Measurements from ENCODE around the gene VSTM2B. TPM values are rescaled to one million over a fixed set of nuclear protein-coding genes. Genes with fewer than 3 reads are reported as not detected.

Gene VSTM2B
- total RNA-seq, 4 donors from 2014 or later: not detected

- H3K4me3 ChIP-seq: no peak overlapping the region
- no peaks in the 10 kb centered on the region for H3K36me3 ChIP-seq
- no peak overlapping the region for H3K27ac ChIP-seq
- no peaks in the 10 kb centered on the region for H3K4me1 ChIP-seq
- no peaks in the 10 kb centered on the region for H3K9me3 ChIP-seq
- intact Hi-C loops (cut with DNase I; ENCODE audit: low total_unique reads) (no loop called here), in situ Hi-C loops (cut with MboI; ENCODE audit: low pct_ligation_motif_present in 1 of 4, low pct_unique_long_range_greater_than_20kb in 1 of 4, low sequenced_read_pairs in 3 of 4) (no loop called here)
- no peaks in the 10 kb centered on the region for H3K27me3 ChIP-seq
- 77 to 97% methylated on average over 5 to 18 of the region's 18 CpGs for WGBS, 2 donors (ENCODE audit: low coverage in 1 of 2)
- DNase-seq: no peak
- TF ChIP-seq CTCF (IDR thresholded peaks at IDR 0.05) (no peak), POLR2A (IDR thresholded peaks at IDR 0.05) (no peak)
These were observed 25.7 kb upstream of the VSTM2B start for GRCh38 chr19:29499921-29500590.

GRCh38 chr19:29501816-29502580 lies 23.8 kb upstream of the VSTM2B start:
- no peak for DNase-seq
- H3K4me3 ChIP-seq: no peak overlapping the region
- H3K36me3 ChIP-seq: no peaks in the 10 kb centered on the region
- H3K27me3 ChIP-seq: no peaks in the 10 kb centered on the region
- intact Hi-C loops (cut with DNase I; ENCODE audit: low total_unique reads): no loop called here
- no peaks in the 10 kb centered on the region for H3K9me3 ChIP-seq
- H3K4me1 ChIP-seq: no peaks in the 10 kb centered on the region
- in situ Hi-C loops (cut with MboI; ENCODE audit: low pct_ligation_motif_present in 1 of 4, low pct_unique_long_range_greater_than_20kb in 1 of 4, low sequenced_read_pairs in 3 of 4): no loop called here
- H3K27ac ChIP-seq: no peak overlapping the region
- TF ChIP-seq CTCF (IDR thresholded peaks at IDR 0.05): no peak
- TF ChIP-seq POLR2AphosphoS5 (IDR thresholded peaks at IDR 0.05): no peak
- no peak for TF ChIP-seq POLR2A (IDR thresholded peaks at IDR 0.05)
- TF ChIP-seq EP300 (IDR thresholded peaks at IDR 0.05; ENCODE audit: low read depth): no peak
- WGBS, 2 donors (ENCODE audit: low coverage in 1 of 2): 80% methylated on average over 18 of the region's 18 CpGs; no CpG with 5 or more reads in 1 of the 2 donors

GRCh38 chr19:29502581-29502850 lies 23.3 kb upstream of the VSTM2B start:
- H3K9me3 ChIP-seq: no peaks in the 10 kb centered on the region
- in situ Hi-C loops (cut with MboI; ENCODE audit: low pct_ligation_motif_present in 1 of 4, low pct_unique_long_range_greater_than_20kb in 1 of 4, low sequenced_read_pairs in 3 of 4) (no loop called here), intact Hi-C loops (cut with DNase I; ENCODE audit: low total_unique reads) (no loop called here)
- no peaks in the 10 kb centered on the region for H3K36me3 ChIP-seq
- 93% methylated on average over 3 of the region's 3 CpGs; no CpG with 5 or more reads in 1 of the 2 donors for WGBS, 2 donors (ENCODE audit: low coverage in 1 of 2)
- no peaks in the 10 kb centered on the region for H3K27me3 ChIP-seq
- H3K27ac ChIP-seq: no peak overlapping the region
- TF ChIP-seq POLR2A (IDR thresholded peaks at IDR 0.05): no peak
- no peak for TF ChIP-seq EP300 (IDR thresholded peaks at IDR 0.05; ENCODE audit: low read depth)
- no peak for TF ChIP-seq POLR2AphosphoS5 (IDR thresholded peaks at IDR 0.05)
- no peak for TF ChIP-seq CTCF (IDR thresholded peaks at IDR 0.05)
- no peaks in the 10 kb centered on the region for H3K4me1 ChIP-seq
- no peak for DNase-seq
- no peak overlapping the region for H3K4me3 ChIP-seq

- Histone ChIP-seq H3K27me3 (no peaks in the 10 kb centered on the region), H3K9me3 (no peaks in the 10 kb centered on the region), H3K4me3 (no peak overlapping the region), H3K27ac (no peak overlapping the region), H3K4me1 (no peaks in the 10 kb centered on the region), H3K36me3 (no peaks in the 10 kb centered on the region)
- WGBS, 2 donors (ENCODE audit: low coverage in 1 of 2): 66% methylated on average over 12 of the region's 12 CpGs; no CpG with 5 or more reads in 1 of the 2 donors
- TF ChIP-seq EP300 (IDR thresholded peaks at IDR 0.05; ENCODE audit: low read depth): no peak
- TF ChIP-seq POLR2AphosphoS5 (IDR thresholded peaks at IDR 0.05): no peak
- TF ChIP-seq POLR2A (IDR thresholded peaks at IDR 0.05): no peak
- TF ChIP-seq CTCF (IDR thresholded peaks at IDR 0.05): no peak
- intact Hi-C loops (cut with DNase I; ENCODE audit: low total_unique reads) (no loop called here), in situ Hi-C loops (cut with MboI; ENCODE audit: low pct_ligation_motif_present in 1 of 4, low pct_unique_long_range_greater_than_20kb in 1 of 4, low sequenced_read_pairs in 3 of 4) (no loop called here)
- DNase-seq: no peak
These were observed 22.5 kb upstream of the VSTM2B start for GRCh38 chr19:29503140-29503758.
